Naive B cell (primary cell): ENCODE results near the gene ANAPC10. TPM values are rescaled to one million over a fixed set of nuclear protein-coding genes. Genes with fewer than 3 reads are reported as not detected.

Experiments
- ATAC-seq, 2 donors: fragments of 150-1000 bp; cut with Tn5 transposase; 2 replicates each; pipeline ENCODE4 v1.10.0; 2021; ENCODE audit warnings: low read depth in 2 of 2, mild to moderate bottlenecking in 2 of 2, moderate library complexity in 2 of 2
- DNase-seq: peaks from one replicate; pipeline ENCODE4 v3.0.0; 2022
- H3K27ac Mint-ChIP-seq, 6 donors: one replicate each; pipeline ENCODE4 v1.8.0; 2020 to 2022; ENCODE audit warnings: mild to moderate bottlenecking in 6 of 6, mixed read lengths in 6 of 6, moderate library complexity in 5 of 6, inconsistent platforms in 2 of 6
- H3K27me3 Mint-ChIP-seq, 3 donors: one replicate each; pipeline ENCODE4 v1.8.0; 2021 to 2022; ENCODE audit warnings: mixed read lengths in 3 of 3, mild to moderate bottlenecking in 1 of 3
- H3K36me3 Mint-ChIP-seq, 2 donors: one replicate each; pipeline ENCODE4 v1.8.0; 2020 to 2022; ENCODE audit warnings: mixed read lengths in 2 of 2, inconsistent platforms in 1 of 2, mild to moderate bottlenecking in 1 of 2
- H3K4me1 Mint-ChIP-seq, 3 donors: one replicate each; pipeline ENCODE4 v1.8.0; 2020 to 2022; ENCODE audit warnings: mixed read lengths in 3 of 3, inconsistent platforms in 1 of 3, mild to moderate bottlenecking in 1 of 3, moderate library complexity in 1 of 3
- H3K4me3 Mint-ChIP-seq, 8 donors: one replicate each; pipeline ENCODE4 v1.8.0; 2020 to 2022; ENCODE audit warnings: mild to moderate bottlenecking in 8 of 8, mixed read lengths in 8 of 8, moderate library complexity in 8 of 8, inconsistent platforms in 2 of 8
- H3K9me3 Mint-ChIP-seq, 7 donors: one replicate each; pipeline ENCODE4 v1.8.0; 2020 to 2022; ENCODE audit warnings: mixed read lengths in 7 of 7, mild to moderate bottlenecking in 5 of 7, inconsistent platforms in 2 of 7, moderate library complexity in 1 of 7
- polyA plus RNA-seq, 6 donors: library from polyadenylated mRNA; unstranded; fragments of 300-500 nt; fragmentation: Illumina TruSeq; gene quantifications; one replicate each; pipeline ENCODE4 v1.2.3, GENCODE V29; 2021; ENCODE audit warnings: low read depth in 6 of 6

ANAPC10 gene
- polyA plus RNA-seq, 6 donors from 2014 or later, result 26.8 to 60.9 (median 41.2) TPM

DNA sequence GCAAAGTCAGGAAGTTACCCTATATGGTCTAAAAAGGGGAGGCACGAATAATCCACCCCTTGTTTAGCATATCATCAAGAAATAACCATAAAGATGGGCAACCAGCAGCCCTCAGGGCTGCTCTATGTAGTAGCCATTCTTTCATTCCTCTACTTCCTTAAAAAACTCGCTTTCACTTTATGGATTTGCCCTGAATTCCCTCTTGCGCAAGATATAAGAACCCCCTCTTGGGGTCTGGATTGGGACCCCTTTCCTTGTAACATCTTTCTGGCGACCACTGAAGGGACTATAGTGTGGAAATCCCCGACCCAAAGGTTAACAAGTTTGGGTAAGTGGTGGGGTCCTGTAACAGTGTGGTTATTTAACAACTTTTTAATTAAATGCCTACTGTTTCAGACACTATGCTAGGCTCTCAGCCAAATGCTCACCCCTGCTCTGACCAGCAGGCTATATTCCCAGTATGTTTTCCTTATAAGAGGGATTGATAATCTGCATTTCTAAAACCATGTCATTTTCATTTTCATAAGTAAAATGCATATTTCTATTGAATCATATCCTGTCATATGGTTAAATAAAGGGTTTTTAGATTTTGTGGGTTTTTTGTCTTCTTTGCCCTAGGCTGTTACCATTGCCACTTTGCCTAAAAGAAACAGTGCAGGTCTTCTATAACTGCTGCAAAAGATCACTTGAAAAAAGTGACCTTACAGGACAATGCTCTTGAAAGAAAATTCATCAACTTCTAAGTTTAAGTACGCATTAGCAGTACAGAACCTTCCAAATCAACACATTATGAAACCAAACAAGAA is 41.5 kb downstream of the ANAPC10 start:
- Mint-ChIP-seq H3K27me3 (no peaks in the 10 kb centered on the region), H3K4me3 (no peak overlapping the region), H3K4me1 (peaks cover 1 to 6% (median 5%) of the 10 kb centered on the region in 3 donors), H3K27ac (no peak overlapping the region), H3K9me3 (no peaks in the 10 kb centered on the region), H3K36me3 (peaks cover 0 to 8% of the 10 kb centered on the region in 2 donors)
- ATAC-seq (no peak), DNase-seq (no peak)

DNA sequence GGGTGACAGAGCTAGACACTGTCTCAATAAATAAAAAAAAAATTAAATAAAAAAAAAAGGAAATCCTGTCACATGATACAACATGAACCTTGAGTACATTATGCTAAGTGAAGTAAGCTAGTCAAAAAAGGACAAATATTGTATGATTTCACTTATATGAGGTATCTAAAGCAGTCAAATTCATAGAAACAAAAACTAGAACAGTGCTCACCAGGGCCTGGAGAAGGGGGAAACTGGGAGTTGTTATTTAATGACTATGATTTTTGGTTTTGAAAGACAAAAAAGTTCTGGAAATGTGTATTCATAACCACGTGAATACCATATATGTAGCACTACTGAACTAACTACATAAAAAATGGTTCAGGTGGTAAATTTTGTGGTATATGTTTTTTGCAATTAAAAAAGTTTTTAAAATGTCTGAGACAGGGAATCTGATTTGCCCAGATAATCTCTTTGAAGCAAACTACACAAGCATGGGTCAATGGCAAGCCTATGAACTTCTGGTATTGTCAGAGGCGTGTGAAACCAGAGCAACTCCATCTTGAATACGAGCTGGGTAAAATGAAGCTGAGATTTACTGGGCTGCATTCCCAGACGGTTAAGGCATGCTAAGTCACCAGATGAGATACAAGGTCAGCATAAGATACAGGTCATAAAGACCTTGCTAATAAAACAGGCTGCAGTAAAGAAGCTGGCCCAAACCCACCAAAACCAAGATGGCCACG is 42.3 kb downstream of the ANAPC10 start:
- peaks cover 5 to 13% of the 10 kb centered on the region in 2 donors for H3K36me3 Mint-ChIP-seq
- H3K27ac Mint-ChIP-seq, result no peak overlapping the region
- no peak for DNase-seq
- H3K4me1 Mint-ChIP-seq, result peaks cover 1 to 6% (median 5%) of the 10 kb centered on the region in 3 donors
- no peak overlapping the region for H3K4me3 Mint-ChIP-seq
- ATAC-seq, result no peak
- no peaks in the 10 kb centered on the region for H3K27me3 Mint-ChIP-seq
- H3K9me3 Mint-ChIP-seq, result no peaks in the 10 kb centered on the region

DNA sequence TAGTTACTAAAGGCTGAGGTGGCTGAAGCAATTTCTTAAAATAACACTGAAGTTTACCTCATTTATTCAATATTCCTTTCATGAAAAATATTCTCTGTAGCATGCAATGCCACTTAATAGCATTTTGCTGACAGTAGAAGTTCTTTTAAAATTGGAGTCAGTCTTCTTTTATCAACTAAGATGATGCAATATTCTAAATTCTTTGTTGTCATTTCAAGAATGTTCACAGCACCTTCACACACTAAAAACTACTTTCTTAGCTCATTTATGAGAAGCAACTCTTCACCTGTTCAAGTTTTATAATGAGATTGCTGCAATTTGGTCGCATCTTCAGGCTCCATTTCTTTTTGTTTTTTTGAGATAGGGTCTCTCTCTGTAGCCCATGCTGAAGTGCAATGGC is 48.8 kb downstream of the ANAPC10 start:
- no peak for DNase-seq
- H3K9me3 Mint-ChIP-seq, result no peaks in the 10 kb centered on the region
- no peak overlapping the region for H3K27ac Mint-ChIP-seq

DNA sequence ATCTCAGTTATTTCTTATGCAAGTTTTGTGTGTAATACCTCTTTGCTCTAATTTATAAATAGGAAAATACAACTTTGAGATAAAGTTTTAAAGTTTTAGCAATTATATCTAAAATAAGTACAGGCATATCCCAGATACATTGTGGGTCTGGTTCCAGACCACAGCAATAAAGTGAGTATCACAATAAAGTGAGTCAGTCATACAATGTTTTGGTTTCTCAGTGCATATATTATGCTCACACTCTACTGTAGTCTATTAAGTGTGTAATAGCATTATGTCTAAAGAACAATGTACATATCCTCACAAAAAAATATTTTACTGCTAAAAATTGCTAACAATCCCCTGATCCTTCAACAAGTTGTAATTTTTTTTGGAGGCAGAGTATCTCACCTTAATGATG is 49.2 kb downstream of the ANAPC10 start:
- Mint-ChIP-seq H3K4me3 (no peak overlapping the region), H3K4me1 (peaks cover 2 to 15% (median 3%) of the 10 kb centered on the region in 3 donors), H3K36me3 (peaks cover 8 to 12% of the 10 kb centered on the region in 2 donors), H3K27ac (no peak overlapping the region), H3K9me3 (no peaks in the 10 kb centered on the region), H3K27me3 (no peaks in the 10 kb centered on the region)
- DNase-seq, result no peak
- ATAC-seq, result no peak

More for the DNA sequence above, 48.8 kb downstream of the ANAPC10 start:
- ATAC-seq, result no peak
- Mint-ChIP-seq H3K36me3 (peaks cover 8 to 12% of the 10 kb centered on the region in 2 donors), H3K4me3 (no peak overlapping the region), H3K4me1 (peaks cover 0 to 11% (median 0%) of the 10 kb centered on the region in 3 donors), H3K27me3 (no peaks in the 10 kb centered on the region)

DNA sequence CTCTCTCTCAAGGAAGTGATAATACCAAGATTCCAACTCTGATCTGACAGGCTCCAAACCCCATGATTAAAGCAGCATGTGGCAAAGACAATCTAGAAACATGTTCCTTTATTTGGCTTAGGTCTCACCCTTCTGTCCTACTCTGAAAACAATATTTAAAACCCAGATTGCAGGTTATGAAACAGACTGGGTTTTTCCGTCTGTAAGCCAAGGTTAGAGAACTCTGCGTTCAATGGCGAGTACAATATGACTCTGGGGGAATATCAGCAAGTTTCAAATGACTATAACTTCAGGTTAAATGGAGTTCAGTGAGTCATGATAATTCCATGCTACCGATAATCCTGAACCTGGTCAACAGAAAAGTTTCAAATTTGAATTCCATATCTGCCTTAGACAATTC is 50.8 kb downstream of the ANAPC10 start:
- no peak overlapping the region for H3K27ac Mint-ChIP-seq

DNA sequence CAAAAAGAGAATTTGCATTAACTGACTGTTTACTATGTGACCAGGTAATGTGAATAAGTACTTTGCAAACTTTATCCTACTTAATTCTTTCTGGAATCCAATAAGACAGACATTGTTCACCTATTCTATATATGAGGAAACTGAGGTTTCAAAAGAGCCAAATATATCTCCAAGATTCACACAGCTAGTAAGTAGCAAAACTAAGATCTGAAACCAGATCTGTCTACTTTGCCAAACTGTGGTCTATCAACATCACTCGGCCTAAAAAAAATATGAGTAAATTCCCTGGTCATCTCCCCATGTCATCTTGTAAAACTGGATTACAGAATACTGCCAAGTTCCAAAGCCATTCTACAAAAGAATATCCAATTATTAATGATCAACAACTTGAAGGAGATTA is 52.8 kb downstream of the ANAPC10 start:
- no peak overlapping the region for H3K27ac Mint-ChIP-seq
- DNase-seq, result no peak
- H3K36me3 Mint-ChIP-seq, result peaks cover 0 to 2% of the 10 kb centered on the region in 2 donors
- peaks cover 7 to 22% (median 10%) of the 10 kb centered on the region in 3 donors for H3K4me1 Mint-ChIP-seq
- no peaks in the 10 kb centered on the region for H3K27me3 Mint-ChIP-seq
- no peak overlapping the region for H3K4me3 Mint-ChIP-seq
- no peak for ATAC-seq
- no peaks in the 10 kb centered on the region for H3K9me3 Mint-ChIP-seq

More for the DNA sequence above, 50.8 kb downstream of the ANAPC10 start:
- H3K4me3 Mint-ChIP-seq, result no peak overlapping the region
- no peaks in the 10 kb centered on the region for H3K27me3 Mint-ChIP-seq
- peaks cover 8 to 12% of the 10 kb centered on the region in 2 donors for H3K36me3 Mint-ChIP-seq
- no peaks in the 10 kb centered on the region for H3K9me3 Mint-ChIP-seq
- H3K4me1 Mint-ChIP-seq, result peaks cover 2 to 16% (median 3%) of the 10 kb centered on the region in 3 donors
- ATAC-seq (no peak), DNase-seq (no peak)

DNA sequence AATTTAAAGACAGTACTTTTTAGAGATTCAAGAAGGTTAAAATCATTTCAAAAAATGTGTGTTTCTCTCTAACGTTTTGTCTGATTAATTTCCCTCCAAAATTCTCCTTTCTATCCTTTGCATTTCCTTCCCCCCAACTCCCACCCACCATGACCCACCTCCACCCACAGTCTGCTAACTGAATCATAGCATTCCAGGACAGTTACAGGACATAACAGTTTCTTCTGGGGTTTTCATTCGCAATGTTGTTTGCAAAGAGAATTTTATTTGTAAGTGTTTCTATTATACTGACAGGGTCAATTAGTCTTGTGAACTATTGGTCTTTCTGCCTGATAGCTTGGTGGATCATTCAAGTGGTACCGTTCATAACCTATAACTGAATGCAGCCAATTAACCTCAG is 53.7 kb downstream of the ANAPC10 start:
- H3K27me3 Mint-ChIP-seq, result no peaks in the 10 kb centered on the region
- no peak for ATAC-seq
- DNase-seq, result no peak
- no peak overlapping the region for H3K4me3 Mint-ChIP-seq
- peak overlapping the region in 1 of 6 donors; percentile 27 for H3K27ac Mint-ChIP-seq
- H3K36me3 Mint-ChIP-seq, result no peaks in the 10 kb centered on the region
- H3K4me1 Mint-ChIP-seq, result peaks cover 9 to 22% (median 10%) of the 10 kb centered on the region in 3 donors
- no peaks in the 10 kb centered on the region for H3K9me3 Mint-ChIP-seq

DNA sequence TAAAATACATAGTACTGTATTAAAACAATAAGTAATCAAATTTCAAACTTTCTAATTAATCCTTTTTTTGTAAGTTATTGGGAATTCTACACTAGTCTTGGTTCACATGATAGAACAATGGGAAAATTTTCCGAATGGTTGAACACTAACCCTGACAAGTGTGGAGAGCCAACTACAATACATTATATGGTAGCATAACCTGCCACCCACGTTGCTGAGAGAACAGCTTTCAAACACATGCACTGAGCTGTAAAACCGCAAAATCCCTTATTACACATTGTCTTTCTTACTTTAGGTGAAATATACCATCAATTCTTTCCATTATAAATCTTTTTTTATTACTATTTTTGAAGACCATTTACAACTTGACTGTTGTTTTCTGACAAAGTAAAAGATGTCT is 54.7 kb downstream of the ANAPC10 start:
- no peak for ATAC-seq
- H3K27me3 Mint-ChIP-seq, result no peaks in the 10 kb centered on the region
- no peak overlapping the region for H3K27ac Mint-ChIP-seq
- DNase-seq, result no peak
- H3K9me3 Mint-ChIP-seq, result no peaks in the 10 kb centered on the region
- peaks cover 9 to 22% (median 10%) of the 10 kb centered on the region in 3 donors for H3K4me1 Mint-ChIP-seq
- H3K36me3 Mint-ChIP-seq, result no peaks in the 10 kb centered on the region
- no peak overlapping the region for H3K4me3 Mint-ChIP-seq

DNA sequence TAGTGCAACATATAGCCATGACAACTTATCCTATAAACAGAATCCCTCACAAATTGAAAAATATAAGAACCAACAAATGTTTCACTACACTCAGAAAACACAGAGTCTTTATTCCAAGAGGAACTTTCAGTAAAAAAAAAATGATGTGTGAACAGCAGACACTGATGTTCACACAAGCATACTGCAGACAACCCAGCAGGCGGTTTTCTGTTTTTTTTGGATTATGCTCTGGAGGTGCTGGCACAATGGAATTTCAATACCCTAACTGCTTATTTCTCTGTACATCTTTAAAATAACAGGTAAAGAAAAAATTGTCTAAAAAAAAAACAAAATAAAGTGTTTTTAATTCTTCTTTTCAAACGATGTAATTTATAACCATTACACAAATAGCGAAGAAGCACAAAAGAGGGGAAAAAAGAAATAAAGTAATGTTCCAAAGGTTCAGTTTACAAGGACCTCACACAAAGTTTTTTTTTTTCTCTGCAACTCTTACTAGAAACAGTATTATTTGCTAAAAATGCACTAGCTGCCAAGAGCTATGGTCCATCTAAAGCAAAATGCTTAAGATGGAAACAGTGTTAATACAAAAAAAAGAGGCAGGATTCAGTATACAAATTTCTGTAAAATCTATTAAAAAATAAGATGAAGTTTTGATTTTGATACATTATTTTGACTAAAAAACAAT is 55.3 kb downstream of the ANAPC10 start:
- Mint-ChIP-seq H3K4me1 (peaks cover 9 to 22% (median 10%) of the 10 kb centered on the region in 3 donors), H3K9me3 (no peaks in the 10 kb centered on the region), H3K27me3 (no peaks in the 10 kb centered on the region), H3K27ac (no peak overlapping the region), H3K36me3 (no peaks in the 10 kb centered on the region), H3K4me3 (no peak overlapping the region)
- DNase-seq (no peak), ATAC-seq (no peak)

DNA sequence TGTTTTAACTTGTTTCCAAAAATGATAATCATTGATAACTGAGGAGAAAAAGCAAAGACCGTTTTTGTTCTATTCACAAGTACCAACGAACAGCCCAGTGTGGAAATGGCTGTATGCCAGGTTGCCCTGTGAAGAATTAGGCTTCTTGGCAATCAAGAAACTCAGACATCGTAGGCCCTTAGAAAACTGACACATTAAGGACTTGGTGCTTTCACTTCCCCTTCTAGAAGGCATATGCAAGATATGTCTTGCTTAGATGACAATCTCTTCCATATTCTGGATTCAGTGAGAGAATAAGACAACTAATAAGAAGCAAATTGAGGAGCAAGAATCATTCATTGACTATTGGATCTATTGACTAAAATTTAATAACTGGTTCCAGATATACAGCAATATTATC is 56.6 kb downstream of the ANAPC10 start:
- DNase-seq (peak; percentile 29), ATAC-seq (peak; percentile 87 to 88)
- no peaks in the 10 kb centered on the region for H3K9me3 Mint-ChIP-seq
- no peaks in the 10 kb centered on the region for H3K36me3 Mint-ChIP-seq
- no peak overlapping the region for H3K4me3 Mint-ChIP-seq
- H3K27ac Mint-ChIP-seq, result peak overlapping the region in 1 of 6 donors; percentile 2
- H3K27me3 Mint-ChIP-seq, result no peaks in the 10 kb centered on the region
- H3K4me1 Mint-ChIP-seq, result peaks cover 9 to 17% (median 10%) of the 10 kb centered on the region in 3 donors

DNA sequence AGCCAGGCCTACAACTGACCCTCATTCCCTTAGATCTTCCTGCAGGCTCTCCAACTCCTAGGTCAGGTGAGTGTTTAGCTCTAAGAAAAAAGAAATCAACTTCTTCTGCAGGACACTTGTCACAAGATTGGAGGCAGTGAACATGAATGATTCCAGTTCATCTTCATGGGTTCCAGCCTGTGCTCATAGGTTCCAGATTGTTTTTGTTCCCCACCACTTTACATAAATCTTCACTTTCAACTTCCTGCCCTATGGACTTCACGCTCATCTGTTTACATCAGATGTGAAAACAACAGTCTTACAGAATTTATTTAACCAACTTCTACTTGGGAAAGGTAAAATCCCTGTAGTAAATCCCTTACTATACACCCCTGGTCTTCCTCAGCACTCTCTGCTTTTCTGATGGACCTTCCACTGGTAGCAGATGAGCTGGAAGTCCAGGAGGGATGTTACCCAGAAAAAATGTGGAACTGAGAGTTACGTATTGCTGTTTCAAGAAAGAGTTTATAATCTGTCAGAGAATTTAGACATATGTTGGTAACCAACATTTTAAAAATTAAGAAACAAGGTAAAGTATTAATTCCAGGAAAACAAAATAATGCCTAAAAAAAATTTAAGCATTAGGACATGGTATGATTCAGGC is 62.4 kb downstream of the ANAPC10 start:
- Mint-ChIP-seq H3K4me3 (no peak overlapping the region), H3K36me3 (peaks cover 14 to 22% of the 10 kb centered on the region in 2 donors), H3K27me3 (no peaks in the 10 kb centered on the region), H3K4me1 (peaks cover 9 to 27% (median 12%) of the 10 kb centered on the region in 3 donors), H3K9me3 (no peaks in the 10 kb centered on the region), H3K27ac (peak overlapping the region in 4 of 6 donors; percentile 3 to 60 (median 45))
- no peak for DNase-seq
- ATAC-seq, result no peak

DNA sequence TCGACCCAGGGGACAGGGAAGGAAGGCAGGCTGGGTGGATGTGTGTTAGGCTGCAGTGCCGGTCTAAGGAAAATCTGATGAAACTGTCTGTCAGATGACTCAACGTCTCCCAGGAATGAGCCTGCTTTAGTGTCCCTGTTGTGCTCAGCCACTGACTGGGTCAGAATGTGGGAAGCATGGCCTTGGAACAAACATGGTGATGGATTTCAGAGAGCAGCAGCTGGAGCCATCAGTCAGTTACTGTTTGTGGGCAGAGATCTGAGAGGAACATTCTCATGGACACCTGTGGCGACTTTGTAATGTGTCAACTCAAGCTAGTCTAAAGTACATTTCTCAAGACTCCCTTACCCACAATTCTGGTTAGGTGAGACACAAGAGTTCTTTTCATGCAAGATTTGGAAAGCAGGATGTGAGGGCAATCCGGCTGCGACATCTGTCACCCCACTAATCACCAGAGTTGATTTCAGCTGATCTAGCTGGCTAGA is 63.2 kb downstream of the ANAPC10 start:
- Mint-ChIP-seq H3K27me3 (no peaks in the 10 kb centered on the region), H3K9me3 (no peaks in the 10 kb centered on the region), H3K4me3 (peak overlapping the region in 1 of 8 donors; percentile 16), H3K36me3 (peaks cover 15 to 22% of the 10 kb centered on the region in 2 donors), H3K27ac (peak overlapping the region in 3 of 6 donors; percentile 3 to 71 (median 39)), H3K4me1 (peaks cover 9 to 27% (median 12%) of the 10 kb centered on the region in 3 donors)
- ATAC-seq (no peak), DNase-seq (no peak)

DNA sequence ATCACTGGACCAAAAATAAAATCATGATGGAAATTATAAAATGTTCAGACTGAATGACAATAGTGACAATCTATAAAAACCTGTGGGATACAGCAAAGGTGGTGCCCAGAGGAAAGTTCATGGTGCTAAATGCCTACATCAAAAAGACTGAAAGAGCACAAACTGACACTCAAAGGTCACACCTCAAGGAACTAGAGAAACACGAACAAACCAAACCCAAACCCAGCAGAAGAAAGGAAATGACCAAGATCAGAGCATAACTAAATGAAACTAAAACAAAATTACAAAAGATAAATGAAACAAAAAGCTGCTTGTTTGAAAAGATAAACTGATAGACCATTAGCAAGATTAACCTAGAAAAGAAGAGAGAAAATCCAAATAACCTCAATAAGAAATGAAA is 78.7 kb downstream of the ANAPC10 start:
- H3K36me3 Mint-ChIP-seq, result peaks cover 27% of the 10 kb centered on the region in 2 donors
- ATAC-seq, result no peak
- peaks cover 7 to 44% (median 22%) of the 10 kb centered on the region in 7 donors for H3K9me3 Mint-ChIP-seq
- H3K4me3 Mint-ChIP-seq, result peak overlapping the region in 4 of 8 donors; percentile 9 to 57 (median 16)
- DNase-seq, result no peak
- H3K27ac Mint-ChIP-seq, result peak overlapping the region; percentile 21 to 91 (median 66)
- H3K27me3 Mint-ChIP-seq, result no peaks in the 10 kb centered on the region
- H3K4me1 Mint-ChIP-seq, result peaks cover 21 to 29% (median 29%) of the 10 kb centered on the region in 3 donors
